Stimulated activated CD4-positive, alpha-beta T cell treated with anti-CD3 and anti-CD28 coated beads, Interleukin-1b, Interleukin-23, amount 100 ng/mL, for 4 hours (primary cell): ENCODE results near the gene RAB42.
"Not testable (repeated sequence)": the region's sequence is repeated elsewhere in the genome, so short reads cannot be mapped to it uniquely, and the experiment has no call there.

Experiments used
- DNase-seq, 2 donors: peaks; one replicate each; pipeline ENCODE4 v3.0.0-alpha.2; 2020; ENCODE audit warnings: low read depth in 2 of 2

RAB42 gene

GRCh38 chr1:28591708-28592320, at the start of gene RAB42:
RAB42 (plus strand) TSS chr1:28592265; CDS start chr1:28592512, 247 bp downstream.
- no peak for DNase-seq

GRCh38 chr1:28545246-28545628, 46.8 kb upstream of the RAB42 start:
- DNase-seq, result no peak

- DNase-seq, result no peak
These were observed 43.7 kb upstream of the RAB42 start for GRCh38 chr1:28548318-28548717.

GRCh38 chr1:28551381-28551780, 40.7 kb upstream of the RAB42 start:
- no peak for DNase-seq

- DNase-seq, result peak; percentile 96 to 97
These were observed 39.1 kb upstream of the RAB42 start, which contains the start of gene TRNAU1AP for GRCh38 chr1:28552758-28553663. TRNAU1AP (plus strand) TSS chr1:28553085; CDS start chr1:28553111, 26 bp downstream.

- no peak for DNase-seq
These were observed 31.2 kb upstream of the RAB42 start for GRCh38 chr1:28560886-28561285.

GRCh38 chr1:28564310-28564709, 27.8 kb upstream of the RAB42 start:
- no peak for DNase-seq

GRCh38 chr1:28565040-28565439, 27.0 kb upstream of the RAB42 start:
- DNase-seq, result no peak

GRCh38 chr1:28565726-28566125, 26.3 kb upstream of the RAB42 start:
- DNase-seq, result no peak

- no peak for DNase-seq
These were observed 25.1 kb upstream of the RAB42 start for GRCh38 chr1:28566931-28567330.

- DNase-seq, result no peak
These were observed 20.2 kb upstream of the RAB42 start for GRCh38 chr1:28571911-28572310.

- DNase-seq, result not testable (repeated sequence)
These were observed 19.2 kb upstream of the RAB42 start for GRCh38 chr1:28572891-28573290.

- no peak for DNase-seq
These were observed 18.5 kb upstream of the RAB42 start for GRCh38 chr1:28573564-28573963.

GRCh38 chr1:28577052-28577678, 14.9 kb upstream of the RAB42 start:
- no peak for DNase-seq

GRCh38 chr1:28577738-28578536, 14.1 kb upstream of the RAB42 start:
- no peak for DNase-seq

GRCh38 chr1:28578696-28579218, 13.3 kb upstream of the RAB42 start:
- DNase-seq, result no peak

GRCh38 chr1:28579401-28579800, 12.7 kb upstream of the RAB42 start:
- no peak for DNase-seq

- peak; percentile 44 to 53 for DNase-seq
These were observed 11.1 kb upstream of the RAB42 start for GRCh38 chr1:28580722-28581530.

- DNase-seq, result peak; percentile 90 to 94
These were observed 10.4 kb upstream of the RAB42 start for GRCh38 chr1:28581531-28582247.

GRCh38 chr1:28582248-28582615, 9.8 kb upstream of the RAB42 start:
- DNase-seq, result no peak
